EH (cell line): Measurements from ENCODE around the gene PRPH.
"Not testable (repeated sequence)": the region's sequence is repeated elsewhere in the genome, so short reads cannot be mapped to it uniquely, and the experiment has no call there.

ENCODE experiments used
- DNase-seq: peaks from one replicate; pipeline ENCODE4 v3.0.0-alpha.2; 2015; ENCODE audit warnings: low read depth

The PRPH gene

DNA sequence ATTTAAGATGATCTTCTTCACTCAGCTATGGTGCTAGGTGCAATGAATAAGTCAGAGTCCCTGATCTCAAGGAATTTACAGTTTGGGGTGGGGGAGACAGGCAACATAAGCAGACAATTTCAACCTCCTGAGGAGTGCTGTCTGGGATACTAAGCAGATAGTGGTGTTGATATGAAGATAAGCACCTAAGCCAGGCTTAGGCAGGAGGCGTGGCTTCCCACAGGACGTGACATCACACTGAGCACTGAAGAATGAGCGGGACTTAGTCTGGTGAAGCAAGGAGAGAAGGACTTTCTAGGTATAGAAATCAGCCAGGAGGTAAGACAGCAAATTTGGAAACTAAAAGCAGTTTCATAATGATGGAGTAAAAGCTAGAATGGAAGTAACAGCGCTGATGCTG, 6.8 kb downstream of the PRPH start:
- no peak for DNase-seq

DNA sequence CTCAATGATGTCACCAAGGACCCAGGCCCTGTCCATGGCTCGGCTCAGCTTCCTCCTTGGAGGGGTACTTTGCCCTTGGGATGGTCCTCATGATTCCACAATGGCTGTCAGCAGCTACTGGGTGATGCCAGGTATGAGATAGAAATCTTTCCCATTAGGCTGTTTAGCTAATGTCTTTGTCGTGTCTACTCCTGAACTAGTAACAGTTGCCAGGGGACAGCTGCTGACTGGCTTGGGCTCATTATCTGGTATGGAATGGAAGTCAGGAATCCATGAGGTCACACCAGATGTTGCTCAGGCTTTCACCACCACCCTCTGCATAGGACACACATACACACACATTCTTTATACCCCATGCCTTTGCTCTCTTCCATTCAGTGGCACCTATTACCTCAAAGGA, 9.2 kb downstream of the PRPH start:
- peak; percentile 57 for DNase-seq

DNA sequence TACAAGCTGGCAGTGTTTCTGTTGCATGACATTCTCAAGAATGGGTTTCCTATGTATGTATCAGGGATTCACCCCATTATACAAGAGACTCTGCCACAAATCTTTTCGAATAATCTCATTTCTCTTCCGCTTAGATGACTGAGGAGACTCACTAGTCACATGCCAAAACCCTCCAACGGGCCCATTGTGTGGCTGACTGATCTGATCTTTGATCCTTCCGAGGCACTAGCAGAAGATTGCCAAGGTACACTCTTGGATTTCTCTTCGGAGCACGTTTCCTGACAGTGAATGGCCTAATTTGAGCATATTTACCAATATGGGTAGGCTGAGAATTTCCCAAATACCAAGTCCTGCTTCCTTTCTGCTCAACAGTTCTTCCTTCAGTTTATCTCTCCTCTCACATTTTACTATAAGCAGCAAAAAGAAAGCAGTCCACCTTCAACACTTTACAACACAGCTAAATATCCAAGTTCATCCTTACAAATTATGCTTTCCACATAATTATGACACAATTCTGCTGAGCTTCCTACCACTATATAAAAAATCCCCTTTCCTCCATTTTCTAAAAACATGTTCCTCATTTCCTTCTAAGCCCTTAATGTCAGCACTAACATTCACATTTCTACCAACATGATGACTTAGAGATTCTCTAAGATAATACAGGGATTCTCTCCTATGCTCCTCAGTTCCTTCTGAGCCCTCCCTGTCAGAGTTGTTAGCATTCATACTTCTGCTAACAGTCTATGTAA, 11.0 kb downstream of the PRPH start:
- no peak for DNase-seq

DNA sequence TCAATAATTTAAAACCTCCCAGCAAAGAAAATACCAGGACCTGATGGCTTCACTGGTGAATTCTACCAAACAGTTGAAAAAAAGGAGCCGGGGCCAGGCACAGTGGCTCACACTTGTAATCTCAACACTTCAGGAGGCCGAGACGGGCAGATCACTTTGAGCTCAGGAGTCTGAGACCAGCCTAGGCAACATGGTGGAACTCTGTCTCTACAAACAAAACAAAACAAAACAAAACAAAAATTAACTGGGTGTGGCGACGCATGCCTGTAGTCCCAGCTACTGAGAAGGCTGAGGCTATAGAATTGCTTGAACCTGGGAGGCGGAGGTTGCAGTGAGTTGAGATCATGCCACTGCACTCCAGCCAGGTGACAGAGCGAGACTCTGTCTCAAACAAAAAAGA, 14.4 kb downstream of the PRPH start:
- DNase-seq, result no peak

DNA sequence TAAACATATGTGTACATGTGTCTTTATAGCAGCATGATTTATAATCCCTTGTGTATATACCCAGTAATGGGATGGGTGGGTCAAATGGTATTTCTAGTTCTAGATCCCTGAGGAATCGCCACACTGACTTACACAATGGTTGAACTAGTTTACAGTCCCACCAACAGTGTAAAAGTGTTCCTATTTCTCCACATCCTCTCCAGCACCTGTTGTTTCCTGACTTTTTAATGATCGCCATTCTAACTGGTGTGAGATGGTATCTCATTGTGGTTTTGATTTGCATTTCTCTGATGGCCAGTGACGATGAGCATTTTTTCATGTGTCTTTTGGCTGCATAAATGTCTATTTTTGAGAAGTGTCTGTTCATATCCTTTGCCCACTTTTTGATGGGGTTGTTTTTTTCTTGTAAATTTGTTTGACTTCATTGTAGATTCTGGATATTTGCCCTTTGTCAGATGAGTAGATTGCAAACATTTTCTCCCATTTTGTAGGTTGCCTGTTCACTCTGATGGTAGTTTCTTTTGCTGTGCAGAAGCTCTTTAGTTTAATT, 15.6 kb downstream of the PRPH start:
- not testable (repeated sequence) for DNase-seq

DNA sequence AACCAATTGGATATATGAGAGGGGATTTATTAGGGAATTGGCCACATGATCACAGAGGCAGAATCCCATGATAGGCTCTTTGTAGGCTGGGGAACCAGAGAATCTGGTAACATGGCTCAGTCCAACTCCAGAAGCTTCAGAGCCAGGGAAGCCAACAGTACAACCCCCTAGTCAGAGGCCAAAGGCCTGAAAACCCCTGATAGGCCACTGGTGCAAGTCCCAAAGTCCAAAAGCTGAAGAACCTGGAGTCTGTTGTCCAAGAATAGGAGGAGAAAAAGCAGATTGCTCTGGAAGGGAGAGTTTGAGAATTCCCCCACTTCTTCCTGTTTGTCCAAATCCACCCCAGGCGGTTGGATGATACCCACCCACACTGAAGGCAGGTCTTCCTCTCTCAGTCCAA, 19.9 kb downstream of the PRPH start:
- no peak for DNase-seq

DNA sequence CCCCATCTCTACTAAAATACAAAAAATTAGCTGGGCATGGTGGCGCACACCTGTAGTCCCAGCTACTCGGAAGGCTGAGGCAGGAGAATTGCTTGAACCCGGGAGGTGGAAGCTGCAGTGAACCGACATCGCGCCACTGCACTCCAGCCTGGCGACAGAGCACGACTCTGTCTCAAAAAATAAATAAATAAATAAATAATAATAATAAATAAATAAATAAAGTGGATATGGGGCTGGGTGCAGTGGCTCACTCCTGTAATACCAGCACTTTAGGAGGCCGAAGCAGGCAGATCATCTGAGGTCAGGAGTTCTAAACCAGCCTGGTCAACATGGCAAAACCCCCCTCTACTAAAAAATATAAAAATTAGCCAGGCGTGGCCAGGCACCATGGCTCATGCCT, 22.2 kb downstream of the PRPH start:
- DNase-seq, result not testable (repeated sequence)

DNA sequence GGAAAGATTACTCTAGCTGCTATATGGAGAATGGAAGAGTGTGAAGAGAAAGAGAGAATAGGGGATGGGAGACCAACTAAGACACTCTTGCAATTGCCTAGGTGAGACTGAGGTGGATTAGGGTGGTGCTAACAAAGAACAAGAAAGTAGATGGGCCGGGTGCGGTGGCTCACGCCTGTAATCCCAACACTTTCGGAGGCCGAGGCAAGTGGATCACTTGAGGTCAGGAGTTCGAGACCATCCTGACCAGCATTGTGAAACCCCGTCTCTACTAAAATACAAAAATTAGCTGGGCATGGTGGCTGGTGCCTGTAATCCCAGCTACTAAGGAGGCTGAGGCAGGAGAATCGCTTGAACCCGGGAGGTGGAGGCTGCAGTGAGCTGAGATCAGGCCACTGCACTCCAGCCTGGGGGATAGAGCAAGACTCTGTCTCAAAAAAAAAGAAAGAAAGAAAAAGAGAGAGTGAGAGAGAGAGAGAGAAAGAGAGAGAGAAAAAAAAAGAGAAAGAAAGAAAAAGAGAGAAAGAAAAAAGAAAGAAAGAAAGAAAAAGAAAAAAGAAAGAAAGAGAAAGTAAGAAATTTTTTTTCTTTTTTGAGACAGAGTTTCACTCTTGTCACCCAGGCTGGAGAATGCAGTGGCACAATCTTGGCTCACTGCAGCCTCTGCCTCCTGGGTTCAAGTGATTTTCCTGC, 25.6 kb downstream of the PRPH start:
- DNase-seq, result not testable (repeated sequence)

DNA sequence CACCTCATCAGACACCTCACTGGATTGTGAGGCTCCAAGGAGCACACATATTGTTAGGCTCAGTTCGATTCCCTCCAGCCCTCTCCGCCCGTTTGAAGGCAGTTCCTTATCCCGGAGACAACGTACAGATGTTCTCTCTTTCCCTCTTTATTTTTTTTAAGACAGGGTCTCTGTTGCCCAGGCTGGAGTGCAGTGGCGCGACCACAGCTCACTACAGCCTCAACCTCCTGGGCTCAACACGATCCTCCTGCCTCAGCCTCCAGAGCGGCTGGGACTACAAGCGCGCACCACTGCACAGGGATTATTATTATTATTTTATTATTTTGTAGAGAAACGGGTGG, 27.4 kb downstream of the PRPH start:
- no peak for DNase-seq

DNA sequence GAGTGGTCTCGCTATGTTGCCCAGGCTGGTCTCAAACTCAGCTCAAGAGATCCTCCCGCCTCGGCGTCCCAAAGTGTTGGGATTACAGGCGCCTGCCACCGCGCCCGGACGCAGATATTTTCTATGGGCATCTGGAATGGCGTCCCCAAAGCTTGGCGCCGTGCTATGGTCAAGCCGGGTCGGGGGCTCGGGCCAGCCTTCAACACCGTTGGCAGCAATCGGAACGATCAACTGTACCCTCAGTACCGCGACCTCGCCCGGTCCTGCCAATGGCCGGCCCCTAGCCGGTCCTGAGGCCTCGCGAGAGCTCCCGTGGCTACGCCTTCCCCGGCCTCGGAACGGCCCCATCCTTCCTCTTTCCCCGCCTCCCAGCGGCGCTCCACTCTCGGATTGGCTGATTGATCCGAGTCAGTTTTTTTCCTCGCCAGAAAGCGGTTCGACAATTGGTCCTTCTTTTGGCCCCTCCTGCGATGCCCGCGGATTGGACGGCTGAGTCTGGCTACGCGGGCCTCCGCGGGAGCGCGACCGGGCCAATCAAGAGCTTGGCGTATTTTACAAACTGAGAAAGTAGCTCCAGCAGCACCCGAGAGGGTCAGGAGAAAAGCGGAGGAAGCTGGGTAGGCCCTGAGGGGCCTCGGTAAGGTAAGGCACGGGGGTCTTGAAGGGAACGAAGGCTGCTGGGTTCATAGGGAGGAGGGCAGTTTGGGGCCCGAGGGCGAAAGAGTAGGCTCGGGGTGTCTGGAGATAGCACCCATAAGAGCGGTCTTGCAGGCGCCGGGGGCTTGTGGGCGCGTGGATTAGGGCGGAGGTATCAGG, 28.0 kb downstream of the PRPH start, which contains the start of gene TROAP:
TSS of gene TROAP (plus strand) at position 548 of the 816 bp plus-strand sequence. CDS start 354 bp downstream, outside the sequence.
- DNase-seq, result peak; percentile 99

DNA sequence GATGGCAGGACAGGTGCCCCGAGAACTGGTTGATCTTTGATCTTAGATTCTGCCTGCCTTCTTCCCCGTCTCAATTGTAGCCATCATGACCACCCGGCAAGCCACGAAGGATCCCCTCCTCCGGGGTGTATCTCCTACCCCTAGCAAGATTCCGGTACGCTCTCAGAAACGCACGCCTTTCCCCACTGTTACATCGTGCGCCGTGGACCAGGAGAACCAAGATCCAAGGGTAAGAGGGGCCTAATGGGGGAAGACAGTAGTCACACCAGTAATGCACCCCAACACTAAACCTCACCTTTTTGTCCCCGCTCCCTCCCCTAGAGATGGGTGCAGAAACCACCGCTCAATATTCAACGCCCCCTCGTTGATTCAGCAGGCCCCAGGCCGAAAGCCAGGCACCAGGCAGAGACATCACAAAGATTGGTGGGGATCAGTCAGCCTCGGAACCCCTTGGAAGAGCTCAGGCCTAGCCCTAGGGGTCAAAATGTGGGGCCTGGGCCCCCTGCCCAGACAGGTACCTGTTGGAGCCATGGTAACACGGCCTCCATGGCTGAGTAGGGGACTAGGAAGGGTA, 28.7 kb downstream of the PRPH start:
- no peak for DNase-seq

DNA sequence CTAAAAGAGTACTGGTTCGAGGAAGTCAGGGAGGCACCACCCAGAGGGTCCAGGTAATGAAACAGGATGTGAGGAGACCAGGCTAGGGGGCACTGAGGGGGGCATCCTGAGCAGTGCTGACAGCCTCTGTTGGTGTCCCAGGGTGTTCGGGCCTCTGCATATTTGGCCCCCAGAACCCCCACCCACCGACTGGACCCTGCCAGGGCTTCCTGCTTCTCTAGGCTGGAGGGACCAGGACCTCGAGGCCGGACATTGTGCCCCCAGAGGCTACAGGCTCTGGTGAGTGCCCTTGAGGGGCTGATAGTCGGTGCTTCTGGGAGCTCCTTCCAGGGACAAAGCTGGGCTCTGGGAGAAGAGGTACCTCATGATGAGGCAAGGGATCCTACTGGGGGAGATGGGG, 30.7 kb downstream of the PRPH start:
- DNase-seq, result no peak

DNA sequence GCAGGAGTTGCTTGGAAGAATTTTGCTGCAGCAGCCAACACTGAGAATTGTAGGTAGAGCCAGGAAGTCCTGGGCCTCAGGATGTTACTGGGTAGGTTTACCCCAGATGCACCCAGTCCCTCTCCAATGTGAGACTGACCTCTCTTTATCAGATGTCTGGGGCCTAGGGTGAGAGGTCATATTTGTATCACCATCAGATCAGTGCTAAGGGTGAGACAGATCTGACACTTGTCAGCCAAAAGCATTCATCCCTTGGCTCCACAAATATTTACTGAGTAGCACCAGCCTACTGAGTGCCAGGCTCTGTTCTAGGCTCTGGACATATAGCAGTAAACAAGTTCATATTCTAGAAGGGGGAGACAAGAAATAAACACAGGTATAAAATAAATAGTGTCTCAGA, 32.4 kb downstream of the PRPH start:
- no peak for DNase-seq

DNA sequence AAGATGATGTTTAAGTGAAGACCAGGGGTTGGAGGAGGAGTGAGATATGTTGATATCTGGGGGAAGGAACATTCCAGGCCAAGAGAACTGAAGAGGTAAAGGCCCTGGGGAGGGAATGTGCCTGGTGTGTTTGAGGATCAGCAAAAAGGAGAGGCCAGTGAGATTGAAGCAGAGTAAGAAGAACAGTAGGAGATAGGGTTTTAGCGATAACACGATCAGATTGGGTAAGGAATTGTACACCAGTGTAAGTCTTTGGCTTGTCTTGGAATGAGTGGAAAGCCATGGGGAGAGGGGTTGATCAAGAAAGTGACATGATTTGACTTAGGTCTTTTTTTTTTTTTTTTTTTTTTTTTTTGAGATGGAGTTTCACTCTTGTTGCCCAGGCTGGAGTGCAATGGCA, 32.9 kb downstream of the PRPH start:
- no peak for DNase-seq

DNA sequence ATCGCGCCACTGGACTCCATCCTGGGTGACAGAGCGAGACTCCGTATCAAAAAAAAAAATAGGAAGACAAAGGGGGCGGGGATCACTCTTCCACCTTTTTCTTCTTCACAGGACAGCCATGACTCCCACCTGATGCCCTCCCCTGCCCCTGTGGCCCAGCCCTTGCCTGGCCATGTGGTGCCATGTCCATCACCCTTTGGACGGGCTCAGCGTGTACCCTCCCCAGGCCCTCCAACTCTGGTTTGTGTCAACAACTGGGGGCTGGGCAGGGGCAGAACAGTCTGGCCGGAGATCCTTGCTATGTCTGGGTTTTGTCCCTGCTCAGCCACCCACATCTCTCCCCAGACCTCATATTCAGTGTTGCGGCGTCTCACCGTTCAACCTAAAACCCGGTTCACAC, 33.9 kb downstream of the PRPH start:
- DNase-seq, result no peak

DNA sequence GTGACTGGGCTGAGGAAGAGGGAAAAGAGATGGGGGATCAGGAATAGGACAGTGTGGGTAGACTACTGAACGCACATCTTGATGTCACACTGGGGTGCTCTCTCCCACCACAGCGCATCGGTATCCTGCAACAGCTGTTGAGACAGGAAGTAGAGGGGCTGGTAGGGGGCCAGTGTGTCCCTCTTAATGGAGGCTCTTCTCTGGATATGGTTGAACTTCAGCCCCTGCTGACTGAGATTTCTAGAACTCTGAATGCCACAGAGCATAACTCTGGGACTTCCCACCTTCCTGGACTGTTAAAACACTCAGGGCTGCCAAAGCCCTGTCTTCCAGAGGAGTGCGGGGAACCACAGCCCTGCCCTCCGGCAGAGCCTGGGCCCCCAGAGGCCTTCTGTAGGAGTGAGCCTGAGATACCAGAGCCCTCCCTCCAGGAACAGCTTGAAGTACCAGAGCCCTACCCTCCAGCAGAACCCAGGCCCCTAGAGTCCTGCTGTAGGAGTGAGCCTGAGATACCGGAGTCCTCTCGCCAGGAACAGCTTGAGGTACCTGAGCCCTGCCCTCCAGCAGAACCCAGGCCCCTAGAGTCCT, 35.2 kb downstream of the PRPH start:
- no peak for DNase-seq

DNA sequence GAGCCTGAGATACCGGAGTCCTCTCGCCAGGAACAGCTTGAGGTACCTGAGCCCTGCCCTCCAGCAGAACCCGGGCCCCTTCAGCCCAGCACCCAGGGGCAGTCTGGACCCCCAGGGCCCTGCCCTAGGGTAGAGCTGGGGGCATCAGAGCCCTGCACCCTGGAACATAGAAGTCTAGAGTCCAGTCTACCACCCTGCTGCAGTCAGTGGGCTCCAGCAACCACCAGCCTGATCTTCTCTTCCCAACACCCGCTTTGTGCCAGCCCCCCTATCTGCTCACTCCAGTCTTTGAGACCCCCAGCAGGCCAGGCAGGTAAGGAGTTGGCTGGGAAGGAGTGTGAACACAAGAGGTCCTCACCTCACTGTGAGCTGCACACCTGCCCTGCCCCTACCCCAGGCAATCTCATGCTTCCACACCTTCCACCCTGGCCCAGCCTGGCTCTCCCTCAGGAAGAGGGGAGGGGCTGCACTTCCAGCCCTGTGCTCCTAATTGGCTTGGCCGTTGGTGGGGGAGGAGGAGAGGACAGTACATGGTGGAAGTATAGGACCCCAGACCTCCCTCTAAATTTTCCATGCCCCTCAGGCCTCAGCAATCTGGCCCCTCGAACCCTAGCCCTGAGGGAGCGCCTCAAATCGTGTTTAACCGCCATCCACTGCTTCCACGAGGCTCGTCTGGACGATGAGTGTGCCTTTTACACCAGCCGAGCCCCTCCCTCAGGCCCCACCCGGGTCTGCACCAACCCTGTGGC, 35.9 kb downstream of the PRPH start:
- no peak for DNase-seq

DNA sequence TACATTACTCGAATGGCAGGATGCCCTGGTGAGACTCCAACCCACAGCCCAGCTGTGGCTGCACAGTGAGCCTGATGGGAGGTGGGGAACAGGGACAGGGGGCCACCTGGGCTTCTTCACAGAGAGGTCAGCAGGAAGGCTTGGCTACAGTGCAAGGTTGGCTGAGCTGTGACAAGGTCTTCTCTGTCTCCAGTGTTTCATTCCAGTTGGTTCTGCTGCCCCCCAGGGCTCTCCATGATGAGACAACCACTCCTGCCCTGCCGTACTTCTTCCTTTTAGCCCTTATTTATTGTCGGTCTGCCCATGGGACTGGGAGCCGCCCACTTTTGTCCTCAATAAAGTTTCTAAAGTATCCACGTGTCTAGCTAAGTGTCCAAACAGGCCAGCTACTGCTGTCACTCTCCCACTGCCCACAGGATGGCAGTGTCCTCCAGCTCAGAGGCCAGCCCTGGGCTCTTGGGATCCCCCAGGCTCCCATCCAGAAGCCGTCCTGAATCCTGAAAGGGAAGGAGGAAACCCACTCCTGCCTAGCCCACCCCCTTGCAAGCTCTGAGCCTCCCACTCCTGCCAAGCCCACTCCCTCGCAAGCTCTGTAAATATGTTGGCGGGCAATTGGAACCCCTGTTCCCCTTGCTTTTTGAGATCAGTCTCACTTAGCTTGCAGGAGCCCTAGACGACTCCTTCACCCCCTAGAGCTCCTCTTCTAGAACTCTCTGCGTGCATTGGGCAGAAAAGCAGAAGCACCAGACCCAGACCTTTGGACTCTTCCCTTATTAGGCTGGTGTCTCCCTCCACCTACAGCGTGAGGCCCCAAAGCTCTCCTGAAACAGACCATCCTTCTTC, 36.7 kb downstream of the PRPH start:
- peak; percentile 78 for DNase-seq

DNA sequence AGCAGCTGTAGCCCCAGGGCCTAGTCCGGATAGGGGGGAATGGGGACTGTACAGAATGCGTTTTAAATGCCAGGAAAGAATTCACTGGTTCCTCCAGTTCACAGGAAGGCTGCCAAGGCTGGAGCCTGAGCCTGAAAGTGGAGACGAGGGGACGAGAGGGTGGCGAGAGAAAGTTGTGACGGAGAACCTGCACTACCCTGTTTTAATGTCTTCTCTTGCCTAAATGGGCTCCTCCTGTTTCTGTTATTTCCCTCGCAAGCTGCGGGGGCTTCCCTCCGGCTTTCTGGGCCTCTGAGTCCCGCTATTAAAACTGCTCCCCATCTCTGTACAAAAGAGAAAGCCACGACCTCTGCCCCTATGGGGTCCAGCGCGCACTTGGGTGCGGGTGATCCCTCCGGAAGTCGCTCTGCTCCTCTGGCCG, 37.5 kb downstream of the PRPH start:
- DNase-seq, result peak; percentile 64

DNA sequence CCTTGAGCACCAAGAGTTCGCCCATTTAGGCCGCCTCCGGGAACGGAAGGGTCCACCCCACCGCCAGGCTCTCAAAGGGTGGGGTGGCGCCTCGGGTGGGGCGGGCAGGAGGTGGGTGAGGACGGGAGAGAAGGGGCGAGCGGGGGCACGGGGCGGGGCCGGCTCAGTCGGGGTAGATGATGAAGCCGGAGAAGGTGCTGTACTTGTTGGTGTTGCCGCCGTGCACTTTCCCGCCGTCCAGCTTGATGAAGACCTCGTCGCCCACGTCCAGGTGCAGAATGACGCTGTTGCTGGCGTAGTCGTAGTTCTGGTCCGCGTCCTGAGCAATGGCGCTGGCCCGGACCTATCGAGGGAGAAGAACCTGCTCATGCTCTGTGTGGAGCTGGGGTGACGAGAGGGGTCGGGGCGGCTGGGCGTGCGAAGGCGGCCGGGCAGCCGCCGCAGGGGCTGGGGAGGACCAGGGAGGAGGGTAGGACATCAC, 38.0 kb downstream of the PRPH start:
- DNase-seq, result no peak
